Left renal pelvis (tissue), 4 donors: ENCODE data around the gene PPP4R2. TPM values are rescaled to one million over a fixed set of nuclear protein-coding genes. Genes with fewer than 3 reads are reported as not detected.

Source experiments
- DNase-seq, 4 donors: peaks; one replicate each; pipeline ENCODE4 v3.0.0-alpha.2; 2013; ENCODE audit warnings: low read depth in 4 of 4, low spot score in 3 of 4
- polyA plus RNA-seq, 4 donors: library from polyadenylated mRNA; unstranded; fragments of 120-200 nt; gene quantifications; one replicate each; pipeline ENCODE4 v1.2.1, GENCODE V29; 2013; ENCODE audit not compliant: insufficient read length in 4 of 4

PPP4R2 gene
- polyA plus RNA-seq, 4 donors = 83.7 to 105 (median 89.2) TPM

GRCh38 chr3:73107215-73107614, 110.6 kb downstream of the PPP4R2 start:
- DNase-seq = no peak

- DNase-seq = no peak
Measured at GRCh38 chr3:73107676-73108187, 111.1 kb downstream of the PPP4R2 start.

- DNase-seq = no peak
Measured at GRCh38 chr3:73108750-73109149, 112.1 kb downstream of the PPP4R2 start.

GRCh38 chr3:73110530-73110929, 113.9 kb downstream of the PPP4R2 start:
- DNase-seq = no peak

- no peak for DNase-seq
Measured at GRCh38 chr3:73114711-73115110, 118.1 kb downstream of the PPP4R2 start.

GRCh38 chr3:73115806-73116205, 119.2 kb downstream of the PPP4R2 start:
- no peak for DNase-seq

Other genes with a start within 250 kb of the PPP4R2 start
- 10 to 100 TPM; 17.4 to 25.8 (median 23.1) TPM for gene SHQ1, start 148.4 kb upstream of the PPP4R2 start, polyA plus RNA-seq
- gene GXYLT2, start 108.8 kb upstream of the PPP4R2 start, polyA plus RNA-seq = 10 to 100 TPM; 13.1 to 55.4 (median 16.9) TPM
- 1 to 10 TPM; 2.9 to 7.8 (median 3.8) TPM for gene EBLN2, start 64.8 kb downstream of the PPP4R2 start, polyA plus RNA-seq